ENCODE data around the gene CAMSAP1. TPM values are rescaled to one million over a fixed set of nuclear protein-coding genes. Genes with fewer than 3 reads are reported as not detected.

CAMSAP1 gene
- total and polyA plus RNA-seq, 2 experiments from 2014 or later = 2.8 to 12.4 TPM

GRCh38 chr9:135848341-135849047, 58.9 kb downstream of the CAMSAP1 start:
- no peak overlapping the region for H3K4me2 ChIP-seq (ENCODE audit: unreplicated experiment)
- no peak for TF ChIP-seq EZH2phosphoT487 (IDR thresholded peaks at IDR 0.05; ENCODE audit: insufficient read depth, low read depth)
- no peak for TF ChIP-seq EZH2 (IDR thresholded peaks at IDR 0.05; ENCODE audit: insufficient read depth, poor library complexity, severe bottlenecking)
- H3F3A ChIP-seq (ENCODE audit: insufficient read depth) = no peaks in the 10 kb centered on the region
- DNase-seq = no peak
- peaks cover 34% of the 10 kb centered on the region for H3K79me2 ChIP-seq (ENCODE audit: insufficient read depth)
- in situ Hi-C loops (cut with MboI) = no loop called here
- H3K27me3 ChIP-seq (replicated peaks; ENCODE audit: insufficient read depth) = no peaks in the 10 kb centered on the region
- no peak overlapping the region for H3K27ac ChIP-seq
- H2AFZ ChIP-seq = no peak overlapping the region
- H4K20me1 ChIP-seq (ENCODE audit: insufficient read depth) = no peaks in the 10 kb centered on the region; the same call in 1 of the 2 replicates
- no peak overlapping the region for H3K4me3 ChIP-seq
- peaks cover 5% of the 10 kb centered on the region; the same call in 1 of the 2 replicates for H3K4me1 ChIP-seq (ENCODE audit: insufficient read depth)
- H3K9ac ChIP-seq = no peak overlapping the region
- 96 to 97% methylated on average over 13 of the region's 13 CpGs for WGBS, 2 experiments (ENCODE audit: low coverage in 1 of 2, low lambda C conversion rate in 2 of 2, missing lambda C conversion rate in 2 of 2)
- H3K9me2 ChIP-seq (ENCODE audit: insufficient read depth) = no peaks in the 10 kb centered on the region
- no peaks in the 10 kb centered on the region for H3K36me3 ChIP-seq (ENCODE audit: low read depth)
- H3K9me3 ChIP-seq (ENCODE audit: low read depth) = no peaks in the 10 kb centered on the region

DNA sequence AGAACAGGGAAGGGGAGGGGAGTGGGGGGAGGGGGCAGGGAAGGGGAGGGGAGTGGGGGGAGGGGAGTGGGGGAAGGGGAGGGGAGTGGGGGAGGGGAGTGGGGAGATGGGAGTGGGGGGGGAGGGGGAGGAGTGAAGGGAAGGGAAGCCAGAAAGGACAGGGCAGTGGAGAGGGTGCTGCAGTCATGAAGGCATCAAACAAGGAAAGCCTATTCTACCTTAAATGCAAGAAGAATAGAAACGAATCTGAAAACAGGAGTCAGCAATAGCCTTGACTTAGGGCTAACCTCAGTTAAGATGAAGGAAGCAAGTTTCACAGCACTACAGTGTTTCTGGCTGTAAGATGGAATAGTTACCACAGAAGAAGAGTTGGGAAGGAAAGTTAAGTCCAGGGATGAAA, 59.5 kb downstream of the CAMSAP1 start:
- Histone ChIP-seq H3K9me3 (ENCODE audit: low read depth) (no peaks in the 10 kb centered on the region), H2AFZ (no peak overlapping the region), H3K4me3 (no peak overlapping the region), H3K4me1 (ENCODE audit: insufficient read depth) (peaks cover 5% of the 10 kb centered on the region; the same call in 1 of the 2 replicates), H3K9ac (no peak overlapping the region), H3K27me3 (replicated peaks; ENCODE audit: insufficient read depth) (no peaks in the 10 kb centered on the region), H3K27ac (no peak overlapping the region), H4K20me1 (ENCODE audit: insufficient read depth) (no peaks in the 10 kb centered on the region; the same call in 1 of the 2 replicates), H3K4me2 (ENCODE audit: unreplicated experiment) (no peak overlapping the region), H3F3A (ENCODE audit: insufficient read depth) (no peaks in the 10 kb centered on the region), H3K9me2 (ENCODE audit: insufficient read depth) (no peaks in the 10 kb centered on the region), H3K79me2 (ENCODE audit: insufficient read depth) (peaks cover 40% of the 10 kb centered on the region), H3K36me3 (ENCODE audit: low read depth) (no peaks in the 10 kb centered on the region)
- no peak for DNase-seq
- TF ChIP-seq EZH2phosphoT487 (IDR thresholded peaks at IDR 0.05; ENCODE audit: insufficient read depth, low read depth) (no peak), EZH2 (IDR thresholded peaks at IDR 0.05; ENCODE audit: insufficient read depth, poor library complexity, severe bottlenecking) (no peak)
- in situ Hi-C loops (cut with MboI) = no loop called here
- WGBS, 2 experiments (ENCODE audit: low coverage in 1 of 2, low lambda C conversion rate in 2 of 2, missing lambda C conversion rate in 2 of 2) = 0 to 19% methylated on average over 1 of the region's 1 CpG

GRCh38 chr9:135840539-135840938, 66.8 kb downstream of the CAMSAP1 start:
- Histone ChIP-seq H3K4me2 (ENCODE audit: unreplicated experiment) (no peak overlapping the region), H3K4me1 (ENCODE audit: insufficient read depth) (no peaks in the 10 kb centered on the region), H3K27ac (no peak overlapping the region), H3K9ac (no peak overlapping the region), H4K20me1 (ENCODE audit: insufficient read depth) (no peaks in the 10 kb centered on the region; the same call in 1 of the 2 replicates), H2AFZ (no peak overlapping the region), H3K27me3 (replicated peaks; ENCODE audit: insufficient read depth) (no peaks in the 10 kb centered on the region), H3F3A (ENCODE audit: insufficient read depth) (no peaks in the 10 kb centered on the region), H3K9me3 (ENCODE audit: low read depth) (no peaks in the 10 kb centered on the region), H3K9me2 (ENCODE audit: insufficient read depth) (no peaks in the 10 kb centered on the region), H3K36me3 (ENCODE audit: low read depth) (no peaks in the 10 kb centered on the region), H3K4me3 (no peak overlapping the region), H3K79me2 (ENCODE audit: insufficient read depth) (peaks cover 60% of the 10 kb centered on the region)
- 95 to 97% methylated on average over 7 of the region's 7 CpGs for WGBS, 2 experiments (ENCODE audit: low coverage in 1 of 2, low lambda C conversion rate in 2 of 2, missing lambda C conversion rate in 2 of 2)
- TF ChIP-seq EZH2 (IDR thresholded peaks at IDR 0.05; ENCODE audit: insufficient read depth, poor library complexity, severe bottlenecking) (no peak), EZH2phosphoT487 (IDR thresholded peaks at IDR 0.05; ENCODE audit: insufficient read depth, low read depth) (no peak)
- DNase-seq = no peak
- in situ Hi-C loops (cut with MboI) = no loop called here

- 96% methylated on average over 9 of the region's 9 CpGs for WGBS, 2 experiments (ENCODE audit: low coverage in 1 of 2, low lambda C conversion rate in 2 of 2, missing lambda C conversion rate in 2 of 2)
- Histone ChIP-seq H3K9me2 (ENCODE audit: insufficient read depth) (no peaks in the 10 kb centered on the region), H3K27me3 (replicated peaks; ENCODE audit: insufficient read depth) (no peaks in the 10 kb centered on the region), H3K4me1 (ENCODE audit: insufficient read depth) (no peaks in the 10 kb centered on the region), H2AFZ (no peak overlapping the region), H3K9ac (no peak overlapping the region), H3F3A (ENCODE audit: insufficient read depth) (no peaks in the 10 kb centered on the region), H4K20me1 (ENCODE audit: insufficient read depth) (no peaks in the 10 kb centered on the region; the same call in 1 of the 2 replicates), H3K9me3 (ENCODE audit: low read depth) (no peaks in the 10 kb centered on the region), H3K36me3 (ENCODE audit: low read depth) (no peaks in the 10 kb centered on the region), H3K79me2 (ENCODE audit: insufficient read depth) (peaks cover 56% of the 10 kb centered on the region), H3K4me2 (ENCODE audit: unreplicated experiment) (no peak overlapping the region), H3K27ac (no peak overlapping the region), H3K4me3 (no peak overlapping the region)
- no peak for DNase-seq
- TF ChIP-seq EZH2phosphoT487 (IDR thresholded peaks at IDR 0.05; ENCODE audit: insufficient read depth, low read depth) (no peak), EZH2 (IDR thresholded peaks at IDR 0.05; ENCODE audit: insufficient read depth, poor library complexity, severe bottlenecking) (no peak)
- in situ Hi-C loops (cut with MboI) = no loop called here
These were observed 67.2 kb downstream of the CAMSAP1 start for GRCh38 chr9:135840107-135840506.

All from GM23248 (cell line).